Astrocyte (in vitro differentiated cells and primary cell): ENCODE results near the gene GNA14. TPM values are rescaled to one million over a fixed set of nuclear protein-coding genes. Genes with fewer than 3 reads are reported as not detected.
A peak's percentile ranks its signal among the peaks of the same experiment; 100 is the strongest.

Experiments used
- DNase-seq: peaks from one replicate; pipeline ENCODE4 v3.0.0-alpha.2; 2010; ENCODE audit warnings: low read depth
- FAIRE-seq: peaks from 2 replicates; lab custom pipeline; 2011; peaks lifted over from hg19 to GRCh38; lab: Jason Lieb, UNC
- H2AFZ ChIP-seq: 2 replicates; pipeline ENCODE4 v1.6.0; 2012; ENCODE audit warnings: low read depth, low read length, inconsistent platforms
- H3K27ac ChIP-seq: 2 replicates; pipeline ENCODE4 v1.5.1; 2011; ENCODE audit warnings: low read depth, low read length, inconsistent platforms
- H3K27me3 ChIP-seq: 2 replicates; pipeline ENCODE4 v1.6.0; 2011; ENCODE audit warnings: low read length, inconsistent platforms; ENCODE audit not compliant: insufficient read depth
- H3K36me3 ChIP-seq: 2 replicates; pipeline ENCODE4 v1.5.1; 2011; ENCODE audit warnings: low read length, inconsistent platforms; ENCODE audit not compliant: insufficient read depth
- H3K4me1 ChIP-seq: 2 replicates; pipeline ENCODE4 v1.5.1; 2011; ENCODE audit warnings: low read length, inconsistent platforms; ENCODE audit not compliant: insufficient read depth
- H3K4me2 ChIP-seq: 2 replicates; pipeline ENCODE4 v1.6.0; 2012; ENCODE audit warnings: low read length, inconsistent platforms
- H3K4me3 ChIP-seq: 2 replicates; pipeline ENCODE4 v1.5.1; 2011; ENCODE audit warnings: low read depth, mild to moderate bottlenecking, low read length, inconsistent platforms; ENCODE audit not compliant: insufficient read depth
- H3K79me2 ChIP-seq: 2 replicates; pipeline ENCODE4 v1.6.0; 2012; ENCODE audit warnings: mild to moderate bottlenecking, low read length, inconsistent platforms; ENCODE audit not compliant: insufficient read depth
- H3K9ac ChIP-seq: 2 replicates; pipeline ENCODE4 v1.6.0; 2012; ENCODE audit warnings: mild to moderate bottlenecking, low read length, inconsistent platforms
- H3K9me3 ChIP-seq: 2 replicates; pipeline ENCODE4 v1.5.1; 2012; ENCODE audit warnings: low read depth, mild to moderate bottlenecking, low read length, inconsistent platforms; ENCODE audit not compliant: insufficient read depth
- H4K20me1 ChIP-seq: 2 replicates; pipeline ENCODE4 v1.6.0; 2012; ENCODE audit warnings: low read length, inconsistent platforms; ENCODE audit not compliant: insufficient read depth
- H3K27ac Mint-ChIP-seq: one replicate; pipeline ENCODE4 v1.8.0; 2021; ENCODE audit warnings: mild to moderate bottlenecking, mixed read lengths; ENCODE audit not compliant: unreplicated experiment
- H3K27me3 Mint-ChIP-seq: one replicate; pipeline ENCODE4 v1.8.0; 2021; ENCODE audit warnings: low read depth, mixed read lengths; ENCODE audit not compliant: unreplicated experiment
- H3K36me3 Mint-ChIP-seq: one replicate; pipeline ENCODE4 v1.8.0; 2021; ENCODE audit warnings: low read depth, mixed read lengths; ENCODE audit not compliant: unreplicated experiment
- H3K4me1 Mint-ChIP-seq: one replicate; pipeline ENCODE4 v1.8.0; 2021; ENCODE audit warnings: low read depth, mixed read lengths; ENCODE audit not compliant: unreplicated experiment
- H3K4me3 Mint-ChIP-seq: one replicate; pipeline ENCODE4 v1.8.0; 2021; ENCODE audit warnings: mild to moderate bottlenecking, moderate library complexity, mixed read lengths; ENCODE audit not compliant: unreplicated experiment
- H3K9me3 Mint-ChIP-seq: one replicate; pipeline ENCODE4 v1.8.0; 2021; ENCODE audit warnings: mild to moderate bottlenecking, mixed read lengths; ENCODE audit not compliant: unreplicated experiment
- CTCF ChIP-seq: IDR thresholded peaks from 2 replicates; pipeline ENCODE4 v1.5.1; 2011; ENCODE audit warnings: low read depth, mild to moderate bottlenecking, inconsistent platforms, low read length, moderate library complexity; ENCODE audit not compliant: insufficient read depth
- EZH2 ChIP-seq: IDR thresholded peaks from 2 replicates; pipeline ENCODE4 v1.6.1; 2012; ENCODE audit warnings: mild to moderate bottlenecking, low read length, inconsistent platforms; ENCODE audit not compliant: insufficient read depth
- total RNA-seq: library from RNA; stranded (reverse); gene quantifications from 2 replicates; pipeline ENCODE4 v1.2.1, GENCODE V29; 2021

Gene GNA14
- total RNA-seq, 1 donor from 2014 or later, result 1.0 TPM

DNA sequence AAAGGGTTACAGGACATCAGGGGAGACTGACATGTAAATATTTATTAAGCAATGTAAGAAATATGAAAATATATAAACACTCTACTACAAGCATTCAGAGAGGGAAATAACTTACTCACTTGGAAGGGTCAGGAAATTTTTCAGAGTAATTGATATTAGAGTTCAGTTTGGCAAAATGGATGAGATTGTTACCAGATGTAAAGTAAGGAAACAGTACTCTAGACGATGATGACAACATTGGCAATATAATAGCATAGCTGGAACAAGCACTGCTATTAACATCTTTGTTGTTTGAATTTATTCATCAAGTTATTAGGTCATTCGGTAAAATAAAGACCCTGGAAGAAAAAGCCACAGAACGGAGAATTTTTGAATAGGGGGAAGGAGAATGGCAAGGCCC, 49.1 kb downstream of the GNA14 start:
- peaks cover 3% of the 10 kb centered on the region for H3K27me3 Mint-ChIP-seq
- Histone ChIP-seq H3K36me3 (no peaks in the 10 kb centered on the region), H3K4me2 (no peak overlapping the region), H3K27me3 (no peaks in the 10 kb centered on the region), H2AFZ (no peak overlapping the region), H3K9me3 (no peaks in the 10 kb centered on the region), H3K27ac (no peak overlapping the region), H3K9ac (no peak overlapping the region), H3K4me3 (no peak overlapping the region), H3K79me2 (no peaks in the 10 kb centered on the region), H3K4me1 (no peaks in the 10 kb centered on the region), H4K20me1 (no peaks in the 10 kb centered on the region)
- FAIRE-seq, result no peak
- TF ChIP-seq EZH2 (no peak), CTCF (no peak)
- peaks cover 12% of the 10 kb centered on the region for H3K4me1 Mint-ChIP-seq
- DNase-seq, result no peak
- no peaks in the 10 kb centered on the region for H3K9me3 Mint-ChIP-seq
- no peak overlapping the region for H3K27ac Mint-ChIP-seq
- no peaks in the 10 kb centered on the region for H3K36me3 Mint-ChIP-seq
- no peak overlapping the region for H3K4me3 Mint-ChIP-seq

DNA sequence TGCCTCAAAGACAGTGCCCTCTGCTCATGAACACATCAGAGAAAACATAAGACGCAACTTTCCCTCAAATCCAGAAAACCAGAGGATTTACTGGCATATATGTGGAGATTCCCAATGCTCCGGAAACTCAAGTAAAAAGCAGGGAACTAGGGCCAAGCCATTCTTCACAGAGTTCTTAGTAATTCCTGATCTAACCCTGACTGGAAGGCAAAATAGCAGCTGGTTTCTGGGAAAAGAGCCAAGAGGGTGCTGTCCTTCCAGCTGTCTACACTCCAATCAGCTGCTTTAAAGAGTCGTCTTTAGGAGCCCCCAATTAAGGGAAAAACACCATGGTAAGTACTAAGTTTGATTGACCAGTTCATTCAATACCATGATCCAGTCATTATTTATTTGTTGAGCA, 49.6 kb downstream of the GNA14 start:
- Histone ChIP-seq H3K36me3 (no peaks in the 10 kb centered on the region), H3K4me1 (no peaks in the 10 kb centered on the region), H3K27ac (no peak overlapping the region), H2AFZ (no peak overlapping the region), H3K9me3 (no peaks in the 10 kb centered on the region), H3K4me3 (no peak overlapping the region), H4K20me1 (no peaks in the 10 kb centered on the region), H3K9ac (no peak overlapping the region), H3K27me3 (no peaks in the 10 kb centered on the region), H3K4me2 (no peak overlapping the region), H3K79me2 (no peaks in the 10 kb centered on the region)
- H3K9me3 Mint-ChIP-seq, result no peaks in the 10 kb centered on the region
- peaks cover 12% of the 10 kb centered on the region for H3K4me1 Mint-ChIP-seq
- H3K4me3 Mint-ChIP-seq, result no peak overlapping the region
- DNase-seq, result peak; percentile 65
- H3K36me3 Mint-ChIP-seq, result no peaks in the 10 kb centered on the region
- FAIRE-seq, result no peak
- peaks cover 3% of the 10 kb centered on the region for H3K27me3 Mint-ChIP-seq
- TF ChIP-seq CTCF, result no peak
- TF ChIP-seq EZH2, result no peak
- H3K27ac Mint-ChIP-seq, result no peak overlapping the region

GRCh38 chr9:77597057-77597456, 51.1 kb downstream of the GNA14 start:
- Mint-ChIP-seq H3K4me1 (peaks cover 14% of the 10 kb centered on the region), H3K27ac (no peak overlapping the region)
- H3K27ac ChIP-seq, result no peak overlapping the region

More at GRCh38 chr9:77597057-77597456, 51.1 kb downstream of the GNA14 start:
- Histone ChIP-seq H3K79me2 (no peaks in the 10 kb centered on the region), H3K27me3 (no peaks in the 10 kb centered on the region), H3K4me2 (no peak overlapping the region), H3K36me3 (no peaks in the 10 kb centered on the region), H3K4me3 (no peak overlapping the region), H3K9ac (no peak overlapping the region), H2AFZ (no peak overlapping the region), H4K20me1 (no peaks in the 10 kb centered on the region), H3K4me1 (no peaks in the 10 kb centered on the region), H3K9me3 (no peaks in the 10 kb centered on the region)
- Mint-ChIP-seq H3K4me3 (no peak overlapping the region), H3K27me3 (peaks cover 3% of the 10 kb centered on the region), H3K9me3 (no peaks in the 10 kb centered on the region), H3K36me3 (no peaks in the 10 kb centered on the region)
- DNase-seq (no peak), FAIRE-seq (no peak)
- TF ChIP-seq CTCF, result no peak
- no peak for TF ChIP-seq EZH2
